H9 (cell line): ENCODE data around the gene AMBN. TPM values are rescaled to one million over a fixed set of nuclear protein-coding genes. Genes with fewer than 3 reads are reported as not detected.

ENCODE experiments used
- DNase-seq: peaks from one replicate; pipeline ENCODE4 v3.0.0-alpha.2; 2017
- H2AFZ ChIP-seq: one replicate; pipeline ENCODE4 v1.6.1; 2013; ENCODE audit warnings: mild to moderate bottlenecking, low read length, control low read depth, moderate library complexity
- H2AK5ac ChIP-seq: 2 replicates; pipeline ENCODE4 v1.6.1; 2013; ENCODE audit warnings: low read length, control low read depth, mixed read lengths; ENCODE audit not compliant: insufficient read length
- H2BK120ac ChIP-seq: one replicate; pipeline ENCODE4 v1.6.1; 2013; ENCODE audit warnings: low read depth, mild to moderate bottlenecking, low read length, control low read depth, inconsistent platforms; ENCODE audit not compliant: poor library complexity, severe bottlenecking
- H2BK12ac ChIP-seq: 2 replicates; pipeline ENCODE4 v1.6.1; 2013; ENCODE audit warnings: low read length, control low read depth, mixed read lengths, low read depth; ENCODE audit not compliant: insufficient read length
- H2BK15ac ChIP-seq: 2 replicates; pipeline ENCODE4 v1.6.1; 2013; ENCODE audit warnings: low read depth, low read length, control low read depth
- H2BK20ac ChIP-seq: one replicate; pipeline ENCODE4 v1.6.1; 2013; ENCODE audit warnings: low read depth, mild to moderate bottlenecking, low read length, control low read depth, inconsistent platforms; ENCODE audit not compliant: poor library complexity, severe bottlenecking
- H2BK5ac ChIP-seq: 2 replicates; pipeline ENCODE4 v1.6.1; 2013; ENCODE audit warnings: low read length, control low read depth, mixed read lengths; ENCODE audit not compliant: insufficient read length
- H3K14ac ChIP-seq: 2 replicates; pipeline ENCODE4 v1.6.1; 2013; ENCODE audit warnings: low read length, control low read depth; ENCODE audit not compliant: insufficient read depth
- H3K18ac ChIP-seq: 2 replicates; pipeline ENCODE4 v1.6.1; 2013; ENCODE audit warnings: low read depth, mild to moderate bottlenecking, mixed read lengths, low read length, control low read depth; ENCODE audit not compliant: insufficient read length
- H3K23ac ChIP-seq: 2 replicates; pipeline ENCODE4 v1.6.1; 2013; ENCODE audit warnings: low read length, control low read depth, mixed read lengths, low read depth; ENCODE audit not compliant: insufficient read length
- H3K23me2 ChIP-seq: 2 replicates; pipeline ENCODE4 v1.6.1; 2013; ENCODE audit warnings: low read depth, mild to moderate bottlenecking, mixed read lengths, low read length, control low read depth; ENCODE audit not compliant: insufficient read length, poor library complexity, severe bottlenecking
- H3K27ac ChIP-seq: 2 replicates; pipeline ENCODE4 v1.5.1; 2013; ENCODE audit warnings: low read length, control low read depth, mixed read lengths, low read depth; ENCODE audit not compliant: insufficient read length
- H3K27me3 ChIP-seq: 2 replicates; pipeline ENCODE4 v1.6.1; 2013; ENCODE audit warnings: low read length, control low read depth, inconsistent platforms; ENCODE audit not compliant: insufficient read depth
- H3K4ac ChIP-seq: 2 replicates; pipeline ENCODE4 v1.6.1; 2013; ENCODE audit warnings: low read depth, mild to moderate bottlenecking, control low read depth, inconsistent platforms, low read length, moderate library complexity
- H3K4me1 ChIP-seq: 2 replicates; pipeline ENCODE4 v1.6.1; 2013; ENCODE audit warnings: low read length, control low read depth, inconsistent platforms; ENCODE audit not compliant: insufficient read depth
- H3K4me2 ChIP-seq: 2 replicates; pipeline ENCODE4 v1.6.1; 2013; ENCODE audit warnings: low read length, control low read depth, mixed read lengths; ENCODE audit not compliant: insufficient read length, insufficient read depth
- H3K56ac ChIP-seq: 2 replicates; pipeline ENCODE4 v1.6.1; 2013; ENCODE audit warnings: low read depth, mild to moderate bottlenecking, mixed read lengths, low read length, control low read depth; ENCODE audit not compliant: insufficient read length
- H3K79me1 ChIP-seq: 2 replicates; pipeline ENCODE4 v1.6.1; 2013; ENCODE audit warnings: low read depth, mild to moderate bottlenecking, moderate library complexity, low read length, control low read depth, inconsistent platforms; ENCODE audit not compliant: insufficient read depth, poor library complexity, severe bottlenecking
- H3K79me2 ChIP-seq: 2 replicates; pipeline ENCODE4 v1.6.1; 2013; ENCODE audit warnings: low read length, control low read depth, inconsistent platforms; ENCODE audit not compliant: insufficient read depth
- H3K9ac ChIP-seq: 2 replicates; pipeline ENCODE4 v1.6.1; 2013; ENCODE audit warnings: low read length, control low read depth, mixed read lengths; ENCODE audit not compliant: insufficient read length; ENCODE audit errors: extremely low read depth
- H3K9me3 ChIP-seq: one replicate; pipeline ENCODE4 v1.6.1; 2013; ENCODE audit warnings: low read depth, low read length, inconsistent platforms; ENCODE audit not compliant: control insufficient read depth
- H3T11ph ChIP-seq: one replicate; pipeline ENCODE4 v1.6.1; 2013; ENCODE audit warnings: mild to moderate bottlenecking, low read length, control low read depth, inconsistent platforms
- H4K20me1 ChIP-seq: one replicate; pipeline ENCODE4 v1.6.1; 2013; ENCODE audit not compliant: control insufficient read depth, insufficient read length, insufficient read depth
- H4K5ac ChIP-seq: 2 replicates; pipeline ENCODE4 v1.6.1; 2013; ENCODE audit warnings: low read depth, mild to moderate bottlenecking, mixed read lengths, low read length, control low read depth; ENCODE audit not compliant: insufficient read length
- H4K8ac ChIP-seq: replicated peaks from 2 replicates; pipeline ENCODE4 v1.6.1; 2013; ENCODE audit warnings: low read length, control low read depth, mixed read lengths, low read depth; ENCODE audit not compliant: insufficient read length
- H4K91ac ChIP-seq: 2 replicates; pipeline ENCODE4 v1.6.1; 2013; ENCODE audit warnings: low read depth, mild to moderate bottlenecking, moderate library complexity, mixed read lengths, low read length, control low read depth; ENCODE audit not compliant: insufficient read length
- H3K27ac Mint-ChIP-seq, 3 experiments: 2 replicates in 2 of 3; 3 replicates in 1 of 3; pipeline ENCODE4 v1.8.0; 2020 to 2021; ENCODE audit warnings: mixed read lengths in 3 of 3, mild to moderate bottlenecking in 1 of 3, moderate library complexity in 1 of 3
- H3K27me3 Mint-ChIP-seq: 2 replicates; pipeline ENCODE4 v1.8.0; 2021; ENCODE audit warnings: low read depth, mild to moderate bottlenecking, moderate library complexity, mixed read lengths
- H3K36me3 Mint-ChIP-seq, 3 experiments: 2 replicates in 2 of 3; 3 replicates in 1 of 3; pipeline ENCODE4 v1.8.0; 2020 to 2021; ENCODE audit warnings: low read depth in 3 of 3, mixed read lengths in 3 of 3; ENCODE audit not compliant: insufficient read depth in 1 of 3
- H3K4me1 Mint-ChIP-seq, 2 experiments: 2 replicates each; pipeline ENCODE4 v1.8.0; 2020; ENCODE audit warnings: mixed read lengths in 2 of 2
- H3K4me3 Mint-ChIP-seq, 2 experiments: 2 replicates in 1 of 2; 3 replicates in 1 of 2; pipeline ENCODE4 v1.8.0; 2020 to 2021; ENCODE audit warnings: mild to moderate bottlenecking in 2 of 2, mixed read lengths in 2 of 2, moderate library complexity in 1 of 2
- H3K9me3 Mint-ChIP-seq, 2 experiments: 2 replicates in 1 of 2; 3 replicates in 1 of 2; pipeline ENCODE4 v1.8.0; 2020; ENCODE audit warnings: mild to moderate bottlenecking in 2 of 2, mixed read lengths in 2 of 2, moderate library complexity in 1 of 2
- CTCF ChIP-seq: fragments of 200-600 bp; sonication (generic); conservative IDR thresholded peaks from 3 replicates; pipeline ENCODE4 v1.8.0; 2021; ENCODE audit warnings: antibody characterized with exemption, mild to moderate bottlenecking
- WGBS: extraction: QIAGEN DNeasy Blood & Tissue Kit; methylation state at CpG from one replicate; pipeline ENCODE4 v1.1.7; 2013; ENCODE audit warnings: missing lambda C conversion rate, low lambda C conversion rate, mixed read lengths; ENCODE audit not compliant: insufficient read length; ENCODE audit errors: extremely low coverage; 5-methylcytosine and 5-hydroxymethylcytosine counted together
- total RNA-seq: library from RNA; stranded (reverse); gene quantifications from 2 replicates; pipeline ENCODE4 v1.2.1, GENCODE V29; 2021

AMBN gene
- total RNA-seq, 1 experiment from 2014 or later = not detected

- H3K36me3 Mint-ChIP-seq = no peaks in the 10 kb centered on the region
- no CpG with 5 or more reads among the region's 2 CpGs for WGBS
- H3K27ac ChIP-seq = no peak overlapping the region
- H3K18ac ChIP-seq = no peak overlapping the region
- no peak overlapping the region for H2BK12ac ChIP-seq
- no peak overlapping the region for H3K4me2 ChIP-seq
- no peak for DNase-seq
- H3K4me3 Mint-ChIP-seq = no peak overlapping the region
- H3K27me3 ChIP-seq = no peaks in the 10 kb centered on the region
- H3K9me3 Mint-ChIP-seq = no peaks in the 10 kb centered on the region; a peak in 1 of 5 replicates
- H3K14ac ChIP-seq = no peak overlapping the region
- no peaks in the 10 kb centered on the region for H3K4me1 ChIP-seq
- H3K27ac Mint-ChIP-seq = 0 out of 7 replicates have a peak overlapping the region, but pooled peaks of 1 of the 3 experiments have one; percentile 48
- H2BK5ac ChIP-seq = no peak overlapping the region
- no peaks in the 10 kb centered on the region for H3K79me2 ChIP-seq
- H3T11ph ChIP-seq = no peak overlapping the region
- H2AFZ ChIP-seq = no peak overlapping the region
- H2BK20ac ChIP-seq = no peak overlapping the region
- H3K9ac ChIP-seq = no peak overlapping the region
- no peak overlapping the region for H3K56ac ChIP-seq
- no peak overlapping the region for H4K91ac ChIP-seq
- peaks cover 0 to 4% of the 10 kb centered on the region in 2 experiments; a peak in 1 of 4 replicates for H3K4me1 Mint-ChIP-seq
- no peak overlapping the region for H4K5ac ChIP-seq
- no peak overlapping the region for H4K8ac ChIP-seq
- no peaks in the 10 kb centered on the region for H4K20me1 ChIP-seq
- H2AK5ac ChIP-seq = no peak overlapping the region
- no peak overlapping the region for H2BK15ac ChIP-seq
- no peak overlapping the region for H2BK120ac ChIP-seq
- H3K23me2 ChIP-seq = no peaks in the 10 kb centered on the region
- no peaks in the 10 kb centered on the region for H3K9me3 ChIP-seq
- no peaks in the 10 kb centered on the region for H3K79me1 ChIP-seq
- no peak for TF ChIP-seq CTCF
- H3K23ac ChIP-seq = no peak overlapping the region
- no peak overlapping the region for H3K4ac ChIP-seq
- H3K27me3 Mint-ChIP-seq = no peaks in the 10 kb centered on the region
These were observed 16.3 kb downstream of the AMBN start for GRCh38 chr4:70608324-70608723.
